Left renal cortex interstitium (tissue), 4 donors: ENCODE results near the gene PCGF2. TPM values are rescaled to one million over a fixed set of nuclear protein-coding genes. Genes with fewer than 3 reads are reported as not detected.
A peak's percentile ranks its signal among the peaks of the same experiment; 100 is the strongest.
"Not testable (repeated sequence)": the region's sequence is repeated elsewhere in the genome, so short reads cannot be mapped to it uniquely, and the experiment has no call there.

Experiments used
- DNase-seq, 4 donors: peaks; one replicate each; pipeline ENCODE4 v3.0.0-alpha.2; 2013; ENCODE audit warnings: low read depth in 4 of 4, low spot score in 2 of 4, missing footprints in 1 of 4
- polyA plus RNA-seq, 4 donors: library from polyadenylated mRNA; unstranded; fragments of 120-200 nt; gene quantifications; one replicate each; pipeline ENCODE4 v1.2.1, GENCODE V29; 2013; ENCODE audit not compliant: insufficient read length in 4 of 4

PCGF2 gene
- polyA plus RNA-seq: 100 to 1,000 TPM in 1 of 4 donors, 10 to 100 TPM in 3; 59.6 to 102 (median 86.8) TPM

DNA sequence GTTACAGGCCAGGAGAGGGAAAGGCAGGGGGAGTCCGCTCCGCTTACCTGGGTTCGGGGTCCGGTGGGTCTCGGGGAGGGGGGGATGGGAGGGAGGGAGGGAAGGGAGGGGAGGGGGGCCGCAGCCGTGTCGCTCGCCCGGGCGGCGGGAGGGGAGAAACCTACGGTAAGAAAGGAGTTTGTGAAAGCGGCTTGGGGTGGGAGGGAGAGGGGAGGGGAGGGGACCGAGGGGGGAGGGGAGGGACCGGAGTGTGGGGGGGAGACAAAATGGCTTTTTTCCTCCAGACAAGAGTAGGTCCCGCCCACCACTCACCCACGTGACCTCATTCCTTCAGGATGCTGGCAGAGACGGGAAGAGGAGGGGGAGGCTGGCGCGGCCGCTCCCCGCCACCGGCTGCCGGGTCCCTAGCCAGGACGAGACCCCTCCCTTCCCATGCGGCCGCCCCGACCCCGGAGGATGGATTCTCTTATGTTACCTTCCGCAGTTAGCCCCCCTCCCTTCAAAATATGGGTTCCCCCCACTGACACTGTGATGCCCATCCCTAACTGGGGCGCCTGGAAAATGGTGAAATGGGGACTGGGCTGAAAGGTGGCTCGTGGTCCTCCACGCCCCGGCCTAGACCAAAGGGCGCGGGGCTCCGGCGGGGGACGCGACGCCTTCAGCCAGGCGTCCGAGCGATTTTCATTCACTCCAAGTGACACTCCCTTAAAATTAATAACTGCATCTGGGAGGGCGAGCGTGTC lies at the start of gene PCGF2:
PCGF2 (minus strand) TSS at position 188 of the 743 bp plus-strand sequence. CDS start 7,934 bp downstream, outside the sequence.
- peak in 3 of 4 donors; percentile 83 to 95 (median 89) for DNase-seq

DNA sequence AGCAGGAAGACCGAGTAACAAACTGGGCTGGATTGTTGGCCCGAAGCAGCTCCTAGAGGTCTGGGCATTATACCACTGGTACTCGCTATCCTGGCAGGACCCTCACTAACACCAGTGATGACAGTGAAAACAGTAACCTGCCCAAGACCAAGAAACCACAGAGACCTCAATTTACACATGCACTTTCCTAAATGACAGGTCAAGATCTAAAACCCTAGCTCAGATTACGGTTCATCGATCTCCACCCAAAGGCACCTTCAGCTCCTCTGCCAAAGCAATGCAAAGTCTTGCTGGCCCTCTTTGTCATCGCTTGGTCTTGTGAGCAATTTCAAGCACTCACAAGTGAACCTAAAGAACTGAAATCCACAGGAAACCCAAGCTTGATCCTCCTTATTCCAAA lies 49.7 kb upstream of the PCGF2 start:
- no peak for DNase-seq

DNA sequence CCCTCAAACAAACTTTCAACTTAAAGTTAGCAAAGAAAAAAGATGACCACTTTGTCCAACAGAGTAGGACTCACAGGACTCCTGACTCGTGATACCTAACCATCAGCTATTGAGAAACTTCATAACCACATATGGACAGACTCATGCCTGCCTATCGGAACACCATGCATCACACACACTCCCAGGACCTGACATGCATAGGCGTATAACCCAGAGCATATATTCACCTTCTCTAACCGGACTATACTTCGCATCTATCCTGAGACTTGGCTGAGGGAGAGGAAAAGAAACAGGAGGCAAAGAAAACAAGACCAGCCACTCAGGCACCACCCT lies 49.0 kb upstream of the PCGF2 start:
- no peak for DNase-seq

DNA sequence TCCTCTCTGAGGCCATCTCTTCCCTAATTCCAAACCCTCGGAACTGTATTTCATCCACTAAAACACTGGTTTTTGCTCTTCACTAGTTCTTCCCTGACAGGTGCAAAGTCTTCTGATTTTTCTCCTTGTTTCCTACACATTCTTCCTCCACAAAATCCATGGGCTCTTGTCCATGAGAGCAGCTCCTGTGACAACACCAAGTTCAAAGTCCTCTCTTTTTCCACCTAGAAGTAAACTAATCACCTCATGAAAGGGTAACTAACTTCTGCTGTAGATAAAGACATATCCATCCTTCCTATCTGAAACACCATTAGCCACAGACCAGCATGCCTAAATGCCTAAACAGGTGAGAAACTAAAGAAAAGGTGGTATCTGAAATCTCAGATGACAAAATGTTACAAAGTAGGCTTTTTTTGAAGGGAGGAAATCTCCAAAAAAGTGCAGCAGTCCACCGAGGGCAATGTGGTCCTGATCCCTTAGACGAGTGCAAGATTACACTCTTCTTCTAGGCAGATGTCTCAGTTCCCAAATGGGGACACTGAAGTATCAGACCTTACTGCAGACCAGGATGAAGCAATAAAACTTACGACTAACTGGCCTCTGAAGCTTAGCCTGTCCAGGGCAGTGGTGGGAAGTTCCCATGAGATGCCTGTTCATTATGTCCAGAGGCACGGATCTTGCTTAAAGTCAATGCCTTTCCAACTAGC lies 48.5 kb upstream of the PCGF2 start:
- DNase-seq: no peak

DNA sequence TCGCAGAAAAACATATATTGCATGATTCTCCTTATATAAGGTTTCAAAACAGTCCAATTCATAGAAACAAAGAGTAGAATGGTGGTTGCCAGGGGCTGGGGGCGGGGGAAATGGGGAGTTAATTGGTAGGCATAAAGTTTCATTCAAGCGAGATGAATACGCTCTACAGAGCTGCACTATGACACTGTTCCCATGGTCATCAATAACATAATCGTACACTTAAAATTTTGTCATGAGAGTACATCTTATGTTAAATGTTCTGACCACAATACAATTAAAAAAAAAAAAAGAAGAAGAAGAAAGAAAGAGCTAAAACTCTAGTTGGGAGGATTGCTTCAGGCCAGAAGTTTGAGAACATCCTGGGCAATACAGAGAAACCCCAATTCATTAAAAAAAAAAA lies 46.1 kb upstream of the PCGF2 start:
- DNase-seq: no peak

DNA sequence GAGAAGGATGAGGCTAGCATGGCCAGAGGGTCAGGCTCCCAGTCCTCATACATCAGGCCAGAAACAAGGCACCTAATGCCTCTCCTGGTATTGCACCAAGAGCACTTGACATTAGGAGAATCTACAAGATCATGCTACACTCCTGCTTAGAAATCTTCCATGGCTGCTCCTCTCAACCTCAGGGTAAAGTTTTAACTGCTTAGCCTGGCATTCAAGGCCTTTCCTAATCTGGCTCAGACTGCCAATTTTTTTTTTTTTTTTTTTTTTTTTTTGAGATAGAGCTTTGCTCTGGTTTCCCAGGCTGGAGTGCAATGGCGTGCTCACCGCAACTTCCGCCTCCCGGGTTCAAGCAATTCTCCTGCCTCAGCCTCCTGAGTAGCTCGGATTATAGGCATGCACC lies 43.0 kb upstream of the PCGF2 start:
- no peak for DNase-seq

DNA sequence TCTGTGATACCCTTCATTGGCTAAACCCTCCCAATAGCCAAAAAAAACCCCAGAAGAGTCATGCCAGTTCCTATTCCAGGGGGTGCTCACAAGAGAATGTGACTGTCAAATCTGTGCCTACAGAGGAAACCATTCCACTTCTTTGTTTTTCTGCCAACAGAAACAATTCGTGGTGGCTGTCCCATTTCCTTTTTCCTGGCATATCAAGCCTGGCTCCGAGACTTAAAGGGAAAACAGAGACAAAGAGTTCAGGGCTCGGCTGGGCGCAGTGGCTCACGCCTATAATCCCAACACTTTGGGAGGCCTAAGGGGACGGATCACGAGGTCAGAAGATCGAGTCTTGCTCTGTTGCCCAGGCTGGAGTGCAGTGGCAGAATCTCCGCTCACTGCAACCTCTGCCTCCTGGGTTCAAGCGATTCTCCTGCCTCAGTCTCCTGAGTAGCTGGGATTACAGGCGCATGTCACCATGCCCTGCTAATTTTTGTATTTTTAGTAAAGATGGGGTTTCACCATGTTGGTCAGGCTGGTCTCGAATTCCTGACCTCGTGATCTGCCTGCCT lies 42.1 kb upstream of the PCGF2 start:
- DNase-seq: not testable (repeated sequence)

DNA sequence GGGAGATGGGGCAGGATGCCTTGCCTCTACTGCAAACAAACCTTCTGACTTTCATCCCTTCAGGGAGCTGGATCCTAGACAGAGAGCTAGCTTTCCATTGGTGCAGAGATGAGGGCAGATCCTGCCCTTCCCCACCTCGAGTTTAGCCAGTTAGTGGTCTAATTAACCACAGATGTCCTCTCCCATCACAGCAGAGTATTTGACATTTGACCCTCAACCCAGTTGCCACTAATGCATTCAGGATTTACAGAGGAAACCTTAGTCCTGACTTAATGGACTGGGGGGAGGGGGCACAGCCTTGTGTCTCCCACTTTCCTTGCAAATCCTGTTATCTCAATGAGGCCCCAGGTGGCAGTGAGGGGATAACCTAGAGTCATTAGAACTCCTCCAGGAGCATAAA lies 41.0 kb upstream of the PCGF2 start:
- no peak for DNase-seq

DNA sequence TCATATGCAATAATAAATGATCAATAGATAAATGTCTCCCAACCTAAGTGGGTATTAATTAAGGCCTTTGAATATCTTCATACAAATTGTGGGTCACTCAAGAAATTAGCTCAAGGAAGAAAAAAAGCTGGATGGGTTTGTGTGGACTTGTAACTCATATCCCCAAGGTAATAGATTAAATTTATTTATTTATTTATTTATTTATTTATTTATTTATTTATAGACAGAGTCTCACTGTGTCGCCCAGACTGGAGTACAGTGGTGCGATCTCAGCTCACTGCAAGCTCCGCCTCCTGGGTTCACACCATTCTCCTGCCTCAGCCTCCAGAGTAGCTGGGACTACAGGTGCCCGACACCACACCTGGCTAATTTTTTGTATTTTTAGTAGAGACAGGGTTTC lies 39.9 kb upstream of the PCGF2 start:
- not testable (repeated sequence) for DNase-seq

DNA sequence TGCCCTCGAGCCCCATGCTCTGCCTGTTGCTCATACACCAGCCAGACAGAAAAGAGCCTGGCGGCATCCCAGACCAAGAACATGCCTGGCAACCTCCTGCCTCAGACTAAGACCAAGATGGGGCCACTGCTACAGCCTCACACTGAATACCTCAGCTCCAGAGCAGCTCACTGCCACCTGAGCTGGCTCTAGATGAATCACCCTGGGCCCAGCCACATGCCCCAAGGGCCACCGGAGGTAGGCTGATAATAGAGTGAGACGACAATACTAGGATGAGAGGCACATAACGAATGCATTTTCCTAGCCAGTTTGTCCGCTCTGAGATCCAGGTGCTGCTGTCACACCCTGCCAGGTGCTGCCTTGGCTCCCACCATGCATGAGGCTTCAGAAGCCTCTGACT lies 38.2 kb upstream of the PCGF2 start:
- DNase-seq: no peak

DNA sequence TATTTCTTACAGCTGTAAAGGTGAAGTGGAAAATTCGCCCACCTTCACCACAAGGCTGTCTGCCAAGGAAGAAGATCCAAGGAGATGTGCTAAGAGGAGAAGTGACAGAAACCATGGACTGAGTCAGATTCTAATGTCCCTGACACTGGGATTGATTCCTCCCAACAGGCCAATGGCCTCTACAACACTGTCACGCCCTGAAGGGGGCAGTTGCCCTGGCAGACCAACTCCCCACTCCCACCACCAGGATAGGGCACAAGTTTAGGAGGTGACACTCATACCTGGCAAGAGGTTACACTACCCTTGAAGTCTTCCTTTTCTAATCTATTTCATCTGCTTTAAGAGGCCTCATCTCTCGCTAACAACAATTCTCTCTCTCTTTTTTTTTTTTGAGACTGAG lies 35.1 kb upstream of the PCGF2 start:
- no peak for DNase-seq

DNA sequence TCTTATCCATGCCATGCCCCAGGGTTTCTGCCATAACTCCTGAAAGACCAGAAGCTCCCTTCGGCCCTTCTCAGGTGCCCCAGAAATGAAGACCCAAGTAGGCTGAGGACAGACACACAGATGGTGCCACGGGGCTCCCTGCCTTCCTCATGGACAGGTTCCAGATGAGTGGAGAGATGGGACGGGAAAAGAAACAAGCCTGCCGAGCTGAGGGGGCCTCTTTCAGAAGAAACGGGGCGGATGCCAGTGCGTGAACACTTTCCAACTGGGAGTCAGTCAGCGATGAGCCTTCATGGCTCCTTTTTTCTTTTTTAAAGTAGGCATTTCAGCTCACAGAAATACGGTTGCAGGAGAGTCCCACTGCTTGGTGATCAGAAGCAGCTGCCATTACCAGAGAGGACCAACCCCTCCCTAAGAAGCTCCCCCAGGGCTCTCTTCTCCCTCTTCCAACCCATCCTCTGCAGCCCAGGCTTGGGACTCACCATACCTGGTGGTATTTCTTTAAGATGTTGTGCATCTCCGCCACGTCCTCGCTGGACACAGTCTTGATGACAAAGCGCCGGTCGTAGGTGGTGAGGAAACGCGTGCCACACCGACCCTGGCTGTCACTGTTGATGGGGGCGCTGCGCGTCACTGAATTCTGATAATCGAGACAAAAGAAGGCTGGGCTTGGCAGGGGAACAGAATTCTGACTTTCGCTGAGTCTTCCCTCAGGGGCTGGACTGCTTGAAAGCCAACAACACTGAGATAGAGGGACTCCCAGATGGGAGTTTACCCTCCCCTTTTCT lies 32.0 kb upstream of the PCGF2 start:
- no peak for DNase-seq

DNA sequence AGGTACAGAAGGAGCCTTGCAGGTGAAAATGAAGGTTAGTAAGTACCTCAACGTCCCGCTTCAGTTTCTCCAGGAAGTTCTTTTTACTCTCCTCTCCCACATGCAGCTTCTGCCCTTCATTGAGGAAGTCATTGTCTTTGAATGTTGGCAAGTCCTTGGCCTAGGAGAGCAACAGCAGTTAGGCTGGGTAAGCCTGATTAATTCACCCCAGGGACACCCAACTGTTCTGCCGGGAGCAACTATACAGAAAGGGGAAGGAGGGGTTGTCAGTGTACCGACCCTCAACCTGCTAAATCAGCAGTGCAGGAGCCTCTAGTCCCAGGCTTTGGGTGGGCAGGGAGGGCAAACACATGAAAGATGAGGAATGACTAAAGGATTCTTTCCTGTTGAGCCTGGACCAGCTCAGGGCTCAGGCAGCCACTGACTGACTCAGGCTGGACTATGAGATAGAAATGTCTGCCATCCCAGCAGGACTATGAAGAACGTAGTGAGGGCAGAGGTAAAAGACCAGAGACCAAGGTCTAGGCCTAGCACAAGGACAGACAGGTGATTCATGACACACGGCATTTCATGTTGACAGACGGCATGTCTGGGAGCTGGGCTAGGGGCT lies 29.6 kb upstream of the PCGF2 start:
- DNase-seq: no peak

DNA sequence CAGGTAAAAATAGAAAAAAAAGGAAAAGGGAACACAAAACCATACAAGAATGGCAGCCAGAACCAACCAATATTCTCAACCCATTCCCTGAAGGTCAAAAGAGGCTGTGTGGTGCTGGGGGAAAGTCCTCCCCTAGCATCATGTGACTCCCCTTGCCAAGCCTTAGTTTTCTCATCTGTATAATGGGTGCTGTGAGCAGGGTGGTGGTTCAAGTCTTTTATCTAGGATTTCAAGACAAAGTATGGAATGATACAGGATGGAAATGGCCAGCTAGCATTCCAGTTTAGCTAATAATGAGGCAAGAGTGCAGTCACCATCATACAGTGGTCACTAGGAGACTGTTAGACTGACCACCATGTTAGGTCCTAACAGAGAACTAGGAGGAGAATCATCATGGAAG lies 25.1 kb upstream of the PCGF2 start:
- no peak for DNase-seq

DNA sequence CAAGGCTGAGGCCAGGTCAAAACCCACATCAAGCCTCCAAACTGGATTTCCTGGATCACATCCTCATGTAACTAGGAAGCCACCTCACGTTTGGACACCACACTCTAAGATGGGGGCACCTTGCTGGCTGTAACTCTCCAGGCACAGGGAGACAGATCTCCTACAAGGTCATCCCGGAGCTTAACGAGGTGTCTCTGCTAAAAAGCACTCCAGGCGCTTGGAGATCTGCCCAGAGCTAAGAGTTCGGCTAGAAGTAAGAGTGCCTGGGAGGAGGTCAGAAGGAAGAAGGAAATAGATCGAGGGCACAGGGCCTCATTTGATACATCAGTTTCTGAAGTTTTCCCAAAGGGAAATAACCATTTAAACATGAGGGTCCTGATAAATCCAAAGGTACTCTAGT lies 20.3 kb upstream of the PCGF2 start:
- DNase-seq: no peak

DNA sequence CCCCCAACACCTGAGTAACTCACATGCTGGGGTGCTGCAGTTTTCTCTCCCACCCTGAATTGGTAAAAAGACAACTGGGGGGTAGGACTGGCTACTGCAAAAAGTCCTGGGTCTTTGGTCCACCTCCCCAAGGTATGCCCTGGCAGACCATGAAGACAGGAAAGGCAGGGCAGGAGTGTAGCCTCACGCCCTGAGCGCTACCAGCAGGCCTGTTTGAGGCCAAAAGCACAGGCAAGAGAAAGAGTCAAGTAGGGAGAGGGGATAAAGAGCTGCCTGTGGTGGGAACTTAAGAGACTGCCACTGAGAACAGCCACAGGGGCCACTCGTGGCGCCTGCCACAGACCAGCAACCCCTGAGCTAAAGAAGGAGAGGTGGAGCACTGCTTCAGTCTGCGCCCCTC lies 18.2 kb upstream of the PCGF2 start:
- no peak for DNase-seq

DNA sequence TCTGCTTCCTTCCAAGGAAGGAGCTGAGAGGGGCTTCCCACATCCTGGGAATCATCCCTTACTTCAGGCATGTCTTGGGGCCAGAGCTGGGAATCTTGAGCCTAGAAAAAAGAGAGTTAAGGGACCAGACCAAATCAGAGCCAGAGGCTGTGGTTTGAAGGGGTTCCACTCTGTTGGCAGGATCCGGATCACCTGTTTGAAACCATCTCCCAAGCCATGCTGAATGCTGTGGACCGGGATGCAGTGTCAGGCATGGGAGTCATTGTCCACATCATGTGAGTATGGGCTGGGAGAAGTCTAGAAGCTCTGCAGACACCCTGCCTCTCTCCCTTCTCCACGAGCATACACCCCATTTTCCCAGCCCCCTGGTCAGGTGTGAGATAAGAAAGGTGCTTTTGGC lies 14.1 kb upstream of the PCGF2 start:
- no peak for DNase-seq

DNA sequence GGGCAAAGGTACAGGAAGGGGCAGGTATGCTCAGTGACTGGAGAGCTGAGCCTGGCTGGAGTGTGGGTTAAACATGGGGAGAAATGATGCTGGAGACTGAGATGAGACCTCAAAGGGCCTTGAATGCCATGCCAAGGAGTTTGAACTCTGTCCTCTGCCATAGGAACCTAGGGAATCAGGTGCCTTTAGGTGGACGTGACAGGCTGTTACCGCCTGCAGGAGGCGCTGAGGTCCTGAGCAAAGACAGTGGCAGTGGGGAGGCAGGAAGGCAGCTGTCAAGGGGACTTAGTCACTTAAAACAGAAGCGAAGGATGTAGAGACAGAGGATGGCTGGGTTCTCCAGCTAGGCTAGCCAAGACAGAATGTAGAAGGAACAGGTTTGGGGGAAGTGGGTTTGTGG lies 13.5 kb upstream of the PCGF2 start:
- DNase-seq: no peak

DNA sequence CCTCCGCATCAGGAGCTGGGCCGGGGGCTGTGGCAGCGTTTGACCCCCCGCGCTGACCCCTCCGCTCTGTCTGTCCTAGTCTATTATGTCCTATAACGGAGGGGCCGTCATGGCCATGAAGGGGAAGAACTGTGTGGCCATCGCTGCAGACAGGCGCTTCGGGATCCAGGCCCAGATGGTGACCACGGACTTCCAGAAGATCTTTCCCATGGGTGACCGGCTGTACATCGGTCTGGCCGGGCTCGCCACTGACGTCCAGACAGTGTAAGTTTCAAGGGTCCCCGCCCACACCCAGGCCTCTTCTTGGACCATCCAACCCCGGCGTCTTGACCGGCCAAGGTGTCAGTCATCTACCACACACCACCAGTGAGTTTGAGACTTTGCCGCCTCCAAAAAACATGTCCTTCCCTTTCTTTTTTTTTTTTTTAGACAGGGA lies 5.0 kb upstream of the PCGF2 start:
- DNase-seq: no peak

DNA sequence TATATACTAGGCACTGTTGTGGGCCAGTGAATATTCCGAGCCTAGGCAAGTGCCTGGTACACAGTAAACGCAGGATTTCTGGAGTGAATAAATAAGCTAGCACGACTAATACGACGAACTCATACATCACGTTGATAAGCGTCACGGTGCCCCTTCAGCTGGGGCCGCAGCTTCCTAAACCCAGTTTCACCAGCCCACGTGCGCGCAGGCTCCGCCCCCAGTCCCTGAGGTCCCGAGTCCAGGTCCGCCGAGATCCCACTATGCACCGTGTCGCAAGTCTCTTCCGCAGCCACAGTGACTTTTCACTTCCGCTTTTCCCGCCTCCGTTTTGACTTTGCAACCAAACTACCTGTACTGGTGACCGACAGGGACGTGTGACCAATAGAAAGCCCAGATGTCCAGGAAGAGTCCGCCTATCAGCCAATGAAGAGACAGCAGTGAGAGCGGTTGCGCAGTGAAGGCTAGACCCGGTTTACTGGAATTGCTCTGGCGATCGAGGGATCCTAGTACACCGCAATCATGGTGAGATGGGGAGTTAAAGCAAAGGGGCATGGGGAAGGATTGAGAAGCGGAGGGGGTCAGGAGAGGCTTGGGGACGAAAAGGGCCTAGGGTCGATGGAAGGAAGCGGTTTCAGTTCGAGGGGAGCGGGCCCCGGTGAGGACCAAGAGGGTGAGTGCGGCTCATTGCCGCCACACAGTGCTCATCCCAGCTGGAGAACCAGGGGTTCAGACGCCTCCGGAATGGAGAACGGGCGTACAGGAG lies 4.4 kb upstream of the PCGF2 start, which contains the start of gene PSMB3:
PSMB3 (plus strand) TSS at position 434 of the 763 bp plus-strand sequence; CDS start at position 520, 86 bp downstream.
- peak; percentile 94 to 98 (median 96) for DNase-seq
